ENCODE results near the gene EXO1.

The EXO1 gene

DNA sequence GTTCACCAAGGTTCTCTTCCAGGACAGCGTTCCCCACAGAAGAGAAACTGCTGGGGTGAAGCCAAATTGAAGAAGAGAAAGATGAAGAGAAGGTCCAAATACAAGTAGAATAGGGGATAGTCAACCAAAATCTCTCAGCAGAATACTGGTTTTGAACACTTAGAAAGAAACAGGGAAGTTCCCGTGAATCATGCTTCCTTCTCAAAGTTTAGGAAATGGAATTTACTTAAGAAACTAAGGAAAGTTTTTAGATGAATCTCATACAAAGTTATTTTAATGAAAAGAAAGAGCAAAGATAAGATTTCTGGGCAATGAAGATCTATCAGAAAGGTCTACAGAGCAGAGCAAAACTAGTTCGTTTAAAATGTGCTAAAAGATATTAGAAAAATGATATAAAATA is 43.3 kb downstream of the EXO1 start:
- DNase-seq (ENCODE audit: low read depth in 2 of 2) = no peak

DNA sequence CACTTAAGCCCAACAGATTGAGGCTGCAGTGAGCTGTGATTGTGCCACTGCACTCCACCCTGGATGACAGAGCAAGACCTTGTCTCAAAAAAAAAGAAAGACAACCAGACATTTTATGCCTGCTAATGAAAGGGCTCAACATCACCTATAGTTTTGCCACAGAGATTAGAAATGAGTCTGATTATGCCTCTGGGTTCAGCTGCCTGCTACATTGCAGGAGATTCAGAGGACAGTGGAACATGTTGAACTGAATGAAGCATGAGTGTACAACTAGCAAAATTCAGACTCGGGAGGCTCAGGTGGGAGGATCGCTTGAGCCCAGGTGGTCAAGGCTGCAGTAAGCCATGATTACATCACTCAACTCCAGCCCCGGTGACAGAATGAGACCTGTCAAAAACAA is 46.0 kb downstream of the EXO1 start:
- DNase-seq (ENCODE audit: low read depth in 2 of 2) = no peak

DNA sequence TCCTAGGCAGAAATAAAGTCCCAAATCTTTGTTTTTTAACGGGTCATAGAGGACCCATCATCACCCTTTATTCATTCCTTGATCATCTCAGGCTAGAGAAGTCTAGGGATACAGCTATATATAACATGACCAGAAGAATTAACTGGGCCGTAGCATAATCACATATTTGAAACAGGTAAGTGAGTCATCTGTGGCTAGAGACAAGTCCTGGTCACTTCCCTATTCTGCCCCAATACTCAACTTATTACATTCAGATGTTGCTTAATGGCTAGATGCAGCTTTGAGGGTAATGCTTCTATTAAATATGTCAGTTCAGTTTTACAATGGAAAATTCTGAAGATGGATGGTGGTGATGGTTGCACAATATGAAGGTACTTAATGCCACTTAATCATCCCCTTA is 47.0 kb downstream of the EXO1 start:
- DNase-seq (ENCODE audit: low read depth in 2 of 2) = no peak

DNA sequence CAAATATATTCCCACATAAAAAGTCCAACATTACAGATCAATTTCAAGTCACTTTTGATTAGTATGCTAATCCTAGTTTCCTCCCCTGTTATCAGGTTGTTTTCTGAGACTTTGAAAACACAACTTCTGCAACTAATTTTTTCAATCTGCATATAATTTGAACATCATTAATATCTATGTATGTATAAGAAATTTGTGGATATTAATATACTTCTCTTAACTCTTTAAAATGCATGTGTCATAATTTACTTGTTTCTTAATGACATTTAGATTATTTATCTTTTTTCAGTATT is 48.6 kb downstream of the EXO1 start:
- DNase-seq (ENCODE audit: low read depth in 2 of 2) = no peak

DNA sequence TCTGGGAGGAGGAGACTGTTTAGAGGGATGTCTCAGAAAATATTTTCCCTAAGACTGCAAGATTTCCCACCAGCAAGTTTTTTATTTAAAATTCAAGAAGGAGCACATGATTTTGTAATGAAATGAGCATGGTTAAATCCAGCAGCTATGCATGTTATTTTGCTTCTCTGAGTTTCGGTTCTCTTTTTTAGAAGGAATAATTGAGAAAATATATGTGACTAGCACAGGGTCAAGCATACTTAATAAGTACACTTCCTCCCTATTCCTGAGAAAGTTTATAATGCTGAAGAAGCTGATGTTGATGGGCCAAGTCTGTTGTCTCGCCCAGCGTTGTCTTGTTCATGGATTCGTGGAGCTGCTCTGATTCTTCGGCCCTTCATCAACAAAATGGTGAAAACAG is 51.2 kb downstream of the EXO1 start:
- no peak for DNase-seq (ENCODE audit: low read depth in 2 of 2)

DNA sequence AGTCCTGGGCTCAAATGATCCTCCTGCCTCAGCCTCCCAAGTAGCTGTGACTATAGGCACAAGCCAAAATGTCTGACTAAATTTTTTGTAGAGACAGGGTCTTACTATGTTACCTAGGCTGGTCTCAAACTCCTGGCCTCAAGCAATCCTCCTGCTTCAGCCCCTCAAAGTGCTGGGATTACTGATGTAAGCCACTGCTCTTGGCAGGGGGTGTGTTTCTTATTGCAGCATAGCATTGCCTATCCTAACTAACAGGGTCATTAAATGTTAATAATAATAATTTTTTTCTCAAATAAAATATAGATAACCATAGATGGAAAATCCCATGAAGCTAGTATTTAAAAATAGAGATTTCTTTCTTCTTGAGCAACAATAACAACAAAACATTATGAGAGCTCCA is 52.4 kb downstream of the EXO1 start:
- DNase-seq (ENCODE audit: low read depth in 2 of 2) = no peak

DNA sequence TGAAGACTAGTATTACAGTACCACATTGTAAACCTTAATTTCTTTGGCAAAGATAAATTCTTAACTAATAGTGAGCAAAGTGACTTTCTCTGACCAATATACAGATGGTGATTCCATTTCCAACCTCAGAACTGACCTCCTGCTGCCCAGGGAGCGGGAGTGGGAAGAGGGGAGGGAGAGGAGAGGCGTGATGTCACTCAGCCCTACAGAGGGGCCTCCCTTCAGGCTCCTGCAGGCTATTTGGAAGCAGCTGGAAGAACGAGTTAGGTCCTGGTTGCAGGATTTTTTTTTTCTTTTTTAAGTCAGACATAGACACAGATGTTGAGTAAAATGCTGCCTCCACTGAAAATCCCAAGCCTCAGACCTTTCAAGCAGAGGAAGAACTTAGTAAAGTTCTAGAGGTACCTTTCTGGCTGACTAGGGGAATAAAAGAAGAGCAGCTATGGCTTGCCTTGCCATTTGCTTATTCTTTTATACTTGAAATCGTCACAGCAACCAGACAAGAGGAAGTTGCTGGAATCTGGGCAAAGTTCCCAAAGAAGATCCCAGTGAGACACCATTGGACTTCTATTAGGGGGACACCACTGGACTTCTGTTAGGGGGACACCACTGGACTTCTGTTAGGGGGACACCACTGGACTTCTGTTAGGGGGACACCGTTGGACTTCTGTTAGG is 54.5 kb downstream of the EXO1 start:
- no peak for DNase-seq (ENCODE audit: low read depth in 2 of 2)

DNA sequence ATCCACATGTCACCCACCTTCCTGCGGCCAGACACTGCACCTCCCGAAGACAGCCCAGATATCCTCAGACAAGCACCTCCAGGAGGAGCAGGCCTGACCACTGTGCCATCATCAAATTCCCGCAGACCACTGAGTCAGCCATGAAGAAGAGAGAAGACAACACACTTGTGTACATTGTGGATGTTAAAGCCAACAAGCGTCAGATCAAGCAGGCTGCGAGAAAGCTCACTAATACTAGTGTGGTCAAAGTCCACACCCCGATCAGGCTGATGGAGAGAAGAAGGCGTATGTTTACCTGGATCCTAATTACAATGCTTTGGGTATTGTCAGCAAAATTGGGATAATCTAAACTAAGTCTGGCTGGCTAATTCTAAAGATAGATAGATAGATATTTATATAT is 68.2 kb downstream of the EXO1 start:
- DNase-seq (ENCODE audit: low read depth in 2 of 2) = no peak

DNA sequence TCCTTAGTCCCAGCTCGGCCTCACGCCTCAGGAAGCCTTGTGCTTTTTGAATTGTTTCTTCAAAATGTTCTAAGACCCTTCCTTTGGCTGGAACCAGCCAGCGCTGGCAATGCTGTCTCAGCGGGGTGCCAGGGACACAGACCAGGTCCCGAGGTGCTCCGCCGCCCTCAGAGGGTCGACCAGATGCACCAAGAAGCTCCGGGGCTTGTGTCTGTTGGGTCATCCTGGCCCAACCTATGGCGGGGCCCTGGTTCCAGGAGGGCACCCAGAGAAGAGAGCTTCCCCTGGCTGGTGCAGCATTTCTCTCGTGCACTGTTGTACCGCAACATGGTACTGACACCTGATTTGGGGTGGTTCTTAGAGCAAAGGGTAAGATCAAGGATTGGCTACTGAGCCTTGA is 69.5 kb downstream of the EXO1 start:
- no peak for DNase-seq (ENCODE audit: low read depth in 2 of 2)

DNA sequence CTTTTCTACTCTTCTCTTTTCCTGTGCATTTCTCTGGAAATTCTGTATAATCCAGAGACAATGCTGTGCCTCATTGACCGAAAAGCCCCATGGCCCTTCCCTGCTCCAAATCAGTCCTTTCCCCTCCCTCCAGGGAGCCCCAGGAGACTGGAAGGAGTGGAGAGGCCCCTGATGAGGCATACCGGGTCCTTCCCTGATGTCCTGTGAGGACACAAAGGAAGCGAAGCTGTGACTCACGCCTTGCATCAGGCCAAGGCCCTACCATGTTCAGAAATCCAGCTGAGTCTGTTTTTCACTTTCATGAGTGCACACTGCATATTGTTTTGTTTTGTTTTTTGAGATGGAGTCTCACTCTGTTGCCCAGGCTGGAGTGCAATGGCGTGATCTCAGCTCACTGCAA is 70.9 kb downstream of the EXO1 start:
- no peak for DNase-seq (ENCODE audit: low read depth in 2 of 2)

DNA sequence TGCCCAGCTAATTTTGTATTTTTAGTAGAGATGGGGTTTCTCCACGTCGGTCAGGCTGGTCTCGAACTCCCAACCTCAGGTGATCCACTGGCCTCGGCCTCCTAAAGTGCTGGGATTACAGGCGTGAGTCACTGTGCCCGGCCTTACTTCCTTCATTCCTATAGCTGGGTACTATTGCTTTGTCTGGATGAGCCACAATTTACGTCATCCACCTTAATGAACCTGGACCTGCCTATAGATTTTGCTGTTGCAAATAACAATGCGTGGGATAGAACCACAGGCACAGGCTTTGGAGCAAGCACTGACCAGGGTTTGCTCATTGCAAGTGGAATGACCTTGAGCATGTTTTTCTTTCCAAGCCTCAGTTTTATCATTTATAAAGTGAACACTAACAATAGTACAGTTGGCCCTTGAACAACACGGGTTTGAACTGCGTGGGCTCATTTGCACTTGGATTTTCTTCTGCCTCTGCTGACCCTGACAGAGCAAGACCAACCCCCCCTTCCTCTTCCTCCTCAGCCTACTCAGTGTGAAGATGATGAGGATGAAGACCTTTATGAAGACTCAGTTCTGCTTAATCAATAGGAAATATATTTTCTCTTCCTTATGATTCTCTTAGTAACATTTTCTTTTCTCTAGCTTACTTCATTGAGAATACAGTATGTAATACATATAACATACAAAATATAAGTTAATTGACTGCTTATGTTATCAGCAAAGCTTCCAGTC is 76.2 kb downstream of the EXO1 start:
- DNase-seq (ENCODE audit: low read depth in 2 of 2) = no peak

DNA sequence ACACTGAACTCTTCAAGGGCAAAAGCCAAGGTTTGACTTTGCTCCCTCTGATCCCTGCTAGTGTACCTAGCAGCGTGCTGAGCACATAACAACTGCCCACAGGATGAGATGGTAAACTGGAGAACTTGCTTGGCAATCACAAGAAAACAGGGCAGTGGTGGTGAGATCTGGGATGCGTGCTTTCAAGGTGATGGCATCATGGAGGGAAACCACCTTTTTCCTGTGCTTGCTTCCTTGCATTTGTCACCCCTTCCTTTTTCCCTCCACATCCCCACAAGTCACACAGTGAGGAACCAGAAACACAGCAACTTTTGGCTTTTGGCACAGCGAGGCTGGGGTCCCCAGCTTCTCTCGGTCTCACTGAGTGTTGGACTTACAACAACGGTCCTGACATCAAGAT is 78.1 kb downstream of the EXO1 start:
- no peak for DNase-seq (ENCODE audit: low read depth in 2 of 2)

DNA sequence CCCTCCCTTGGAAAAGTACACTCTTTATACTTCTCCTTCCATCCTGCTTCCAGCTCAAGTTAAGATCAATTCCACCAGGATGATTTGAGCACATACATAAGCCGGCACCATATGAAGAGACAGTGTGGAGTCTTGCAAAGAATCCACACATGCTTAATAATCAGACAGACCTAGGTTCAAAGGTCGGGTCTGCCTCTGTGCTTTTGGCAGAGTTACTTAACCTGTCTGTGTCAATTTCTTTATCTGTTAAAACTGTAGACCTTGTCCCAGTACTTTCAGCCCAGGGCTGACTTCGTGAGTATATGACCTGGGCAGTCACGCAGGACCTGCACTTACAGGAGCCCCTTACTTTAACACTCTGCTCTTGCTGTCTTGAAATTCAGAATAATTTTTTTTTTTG is 79.3 kb downstream of the EXO1 start:
- no peak for DNase-seq (ENCODE audit: low read depth in 2 of 2)

DNA sequence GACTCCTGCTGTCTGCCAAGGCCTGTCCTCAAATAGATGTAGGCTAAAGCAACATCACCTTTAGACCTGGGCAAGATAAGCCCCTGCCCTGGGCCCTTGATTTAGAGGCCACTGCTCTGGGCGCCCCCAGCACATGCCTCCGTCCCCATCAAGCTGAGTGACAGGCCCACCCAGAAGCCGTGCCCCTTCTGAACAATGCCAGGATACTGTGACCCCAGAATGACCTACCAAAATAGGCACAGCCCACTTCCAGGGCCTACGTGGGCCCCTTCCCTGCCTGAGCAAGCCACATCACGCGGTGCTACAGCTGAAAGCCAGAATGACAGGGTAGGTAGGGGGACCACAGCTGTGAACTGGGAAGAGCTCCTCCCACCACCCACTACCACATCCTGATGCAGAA is 84.8 kb downstream of the EXO1 start:
- no peak for DNase-seq (ENCODE audit: low read depth in 2 of 2)

DNA sequence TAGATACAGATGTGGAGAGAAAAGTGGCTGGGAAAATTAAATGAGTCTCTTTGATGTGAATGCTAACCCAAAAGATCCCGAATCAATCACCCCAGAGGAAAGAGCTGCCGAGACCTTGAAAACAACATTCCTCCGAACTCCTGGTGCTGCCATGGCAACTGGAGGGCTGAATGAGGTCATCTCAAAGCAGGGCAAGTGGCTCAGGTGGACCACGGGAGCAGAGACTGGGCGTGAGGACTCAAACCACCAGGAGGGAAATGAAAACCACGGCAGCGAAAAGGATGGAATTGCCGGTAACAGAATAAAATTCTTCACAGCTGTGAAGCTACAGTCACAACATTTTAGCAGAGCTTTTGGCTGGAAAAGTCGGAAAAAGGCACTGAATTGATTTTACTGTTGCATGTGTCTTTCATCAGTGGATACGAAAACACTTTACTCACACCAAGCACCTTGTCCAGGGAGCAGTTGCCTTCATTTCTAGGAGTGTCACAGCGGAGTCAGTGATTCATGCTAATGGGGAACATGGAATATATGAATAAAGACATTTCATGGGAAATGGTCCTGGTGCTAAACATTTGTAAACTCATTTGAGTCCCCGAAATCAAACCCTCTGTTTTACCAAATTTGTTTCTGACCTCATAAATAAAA is 86.3 kb downstream of the EXO1 start:
- no peak for DNase-seq (ENCODE audit: low read depth in 2 of 2)

DNA sequence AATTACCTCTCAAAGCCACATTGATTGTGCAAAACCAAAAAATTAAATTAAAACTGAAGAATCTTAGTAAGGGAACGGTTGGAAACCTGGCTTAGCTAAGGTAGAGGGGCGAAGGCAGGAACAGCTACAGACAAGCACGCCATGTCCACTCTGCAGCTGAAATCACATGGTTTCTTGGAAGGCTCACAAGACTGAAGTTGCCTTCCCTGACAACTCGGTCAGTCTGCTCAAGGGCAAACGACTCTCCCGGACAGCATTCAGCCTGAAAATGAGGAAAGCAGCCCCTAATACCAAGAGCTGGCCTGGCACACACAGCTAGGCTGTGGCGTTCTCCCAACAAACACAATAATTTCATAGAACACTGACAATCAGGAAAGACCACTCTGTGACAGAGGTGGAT is 86.9 kb downstream of the EXO1 start:
- no peak for DNase-seq (ENCODE audit: low read depth in 2 of 2)
